Lung microvascular endothelial cell (primary cell): ENCODE measurements around the gene DENND2A. TPM values are rescaled to one million over a fixed set of nuclear protein-coding genes. Genes with fewer than 3 reads are reported as not detected.
"Not testable (repeated sequence)": the region's sequence is repeated elsewhere in the genome, so short reads cannot be mapped to it uniquely, and the experiment has no call there.

Experiments used
- DNase-seq, 2 donors: peaks; one replicate each; pipeline versions ENCODE4 v3.0.0 to v3.0.0-alpha.2; 2010; ENCODE audit warnings: low read depth in 2 of 2
- total RNA-seq: library from RNA; depleted of rRNA; stranded (reverse); fragments of >200 nt; gene quantifications from 2 replicates; pipeline ENCODE4 v1.2.1, GENCODE V29; 2014

Gene DENND2A
- total RNA-seq, 1 donor from 2014 or later: 1.6 TPM

GRCh38 chr7:140552240-140552679 lies 88.4 kb downstream of the DENND2A start:
- DNase-seq: no peak

- no peak for DNase-seq
Measured at GRCh38 chr7:140551355-140552239, 89.0 kb downstream of the DENND2A start.

GRCh38 chr7:140546947-140547346 lies 93.7 kb downstream of the DENND2A start:
- no peak for DNase-seq

GRCh38 chr7:140544388-140544826 lies 96.2 kb downstream of the DENND2A start:
- DNase-seq: no peak

GRCh38 chr7:140542228-140542603 lies 98.4 kb downstream of the DENND2A start:
- DNase-seq: peak in 1 of 2 donors; percentile 25

GRCh38 chr7:140541513-140542227 lies 98.9 kb downstream of the DENND2A start:
- DNase-seq: peak; percentile 31 to 45

GRCh38 chr7:140541176-140541512 lies 99.5 kb downstream of the DENND2A start:
- no peak for DNase-seq

- DNase-seq: no peak
Measured at GRCh38 chr7:140540136-140540777, 100.4 kb downstream of the DENND2A start.

GRCh38 chr7:140539461-140539860 lies 101.2 kb downstream of the DENND2A start:
- no peak for DNase-seq

- DNase-seq: no peak
Measured at GRCh38 chr7:140537750-140538482, 102.7 kb downstream of the DENND2A start.

GRCh38 chr7:140534743-140535142 lies 105.9 kb downstream of the DENND2A start:
- DNase-seq: no peak

- no peak for DNase-seq
Measured at GRCh38 chr7:140533394-140533872, 107.2 kb downstream of the DENND2A start.

GRCh38 chr7:140529428-140529827 lies 111.2 kb downstream of the DENND2A start:
- not testable (repeated sequence) for DNase-seq

GRCh38 chr7:140526787-140527664 lies 113.6 kb downstream of the DENND2A start:
- no peak for DNase-seq

GRCh38 chr7:140526214-140526613 lies 114.4 kb downstream of the DENND2A start:
- DNase-seq: no peak

- DNase-seq: no peak
Measured at GRCh38 chr7:140525743-140526142, 114.9 kb downstream of the DENND2A start.

- DNase-seq: no peak
Measured at GRCh38 chr7:140521421-140521820, 119.2 kb downstream of the DENND2A start.

GRCh38 chr7:140519007-140519399 lies 121.6 kb downstream of the DENND2A start:
- no peak for DNase-seq

GRCh38 chr7:140518370-140519006 lies 122.1 kb downstream of the DENND2A start:
- DNase-seq: no peak
